GM18507 (cell line): ENCODE data around the gene PHAF1.
A peak's percentile ranks its signal among the peaks of the same experiment; 100 is the strongest.

Experiments
- DNase-seq: peaks from one replicate; pipeline ENCODE4 v3.0.0; 2011; ENCODE audit warnings: low read depth; ENCODE audit not compliant: insufficient read length; ENCODE audit errors: extremely low spot score
- FAIRE-seq: peaks from 2 replicates; lab custom pipeline; 2011; peaks lifted over from hg19 to GRCh38; lab: Jason Lieb, UNC

The PHAF1 gene

DNA sequence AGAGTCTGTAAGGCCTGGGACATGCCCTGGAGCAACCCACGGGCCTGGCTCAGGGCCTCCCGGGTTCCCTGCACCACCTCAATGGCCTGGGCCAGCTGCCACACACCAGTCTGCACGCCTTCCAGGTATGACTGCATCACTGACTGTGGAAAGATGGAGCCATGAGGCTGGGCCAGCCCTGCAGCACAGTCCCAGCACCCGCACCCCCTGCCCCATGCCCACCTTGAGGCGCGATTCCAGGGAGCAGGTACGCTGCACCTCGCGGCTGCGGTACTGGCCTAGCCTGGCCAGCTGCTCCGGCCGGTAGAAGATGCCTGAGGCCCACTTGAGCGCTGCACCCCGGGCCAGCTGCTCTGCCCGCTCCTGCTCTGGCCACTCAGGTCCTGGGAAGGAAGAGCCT lies 79.1 kb downstream of the PHAF1 start:
- FAIRE-seq = no peak
- no peak for DNase-seq

DNA sequence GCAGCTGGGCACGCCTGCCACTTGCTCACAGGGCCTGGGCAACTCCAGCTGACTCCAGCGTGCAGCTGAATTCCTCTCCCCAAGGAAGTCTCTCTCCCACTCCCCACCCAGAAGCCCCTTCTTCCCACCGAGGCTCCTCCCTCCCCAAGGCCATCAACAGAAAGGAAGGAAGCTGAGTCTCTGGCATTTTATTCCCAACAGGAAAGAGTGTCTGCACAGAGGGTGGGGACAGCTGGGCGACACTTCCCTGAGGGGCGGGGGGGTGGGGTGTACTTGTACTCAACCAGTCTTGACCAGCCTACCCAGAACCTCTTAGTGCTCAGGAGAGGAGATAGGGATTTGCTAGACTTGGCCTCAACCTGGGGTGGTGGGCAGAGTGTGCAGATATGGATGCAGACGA lies 80.3 kb downstream of the PHAF1 start, which contains the start of gene EXOC3L1:
EXOC3L1 (minus strand) TSS at position 96 of the 400 bp plus-strand sequence. CDS start 460 bp downstream, outside the sequence.
- DNase-seq = no peak
- FAIRE-seq = no peak

- FAIRE-seq (no peak), DNase-seq (no peak)
These were observed 81.0 kb downstream of the PHAF1 start for GRCh38 chr16:67190448-67191399.

- no peak for FAIRE-seq
- DNase-seq = no peak
These were observed 81.8 kb downstream of the PHAF1 start for GRCh38 chr16:67191411-67191994.

GRCh38 chr16:67191995-67192681 lies 82.4 kb downstream of the PHAF1 start, which contains the start of gene E2F4:
Gene E2F4, plus strand, starts transcription at chr16:67192155. Its CDS starts 73 bp downstream, at chr16:67192228.
- FAIRE-seq (peak; percentile 97), DNase-seq (peak; percentile 93)

DNA sequence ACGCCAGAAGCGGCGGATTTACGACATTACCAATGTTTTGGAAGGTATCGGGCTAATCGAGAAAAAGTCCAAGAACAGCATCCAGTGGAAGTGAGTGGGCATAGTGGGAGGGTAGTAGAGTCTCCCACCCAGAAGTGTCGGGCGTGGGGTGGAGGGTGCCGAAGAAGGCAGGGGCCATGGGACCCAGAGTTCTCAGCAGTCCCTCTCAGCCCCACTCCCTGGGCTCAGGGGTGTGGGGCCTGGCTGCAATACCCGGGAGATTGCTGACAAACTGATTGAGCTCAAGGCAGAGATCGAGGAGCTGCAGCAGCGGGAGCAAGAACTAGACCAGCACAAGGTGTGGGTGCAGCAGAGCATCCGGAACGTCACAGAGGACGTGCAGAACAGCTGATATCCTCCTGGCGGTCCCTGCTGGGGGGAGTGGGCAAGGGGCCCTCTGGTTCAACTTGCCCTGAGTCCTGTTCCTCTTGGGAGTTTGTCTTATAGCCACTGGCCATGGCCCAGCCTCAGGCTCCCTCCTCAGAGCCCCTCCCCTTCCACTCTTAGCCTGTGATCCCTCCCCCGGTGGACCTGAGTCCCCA lies 83.1 kb downstream of the PHAF1 start:
- DNase-seq (no peak), FAIRE-seq (no peak)

DNA sequence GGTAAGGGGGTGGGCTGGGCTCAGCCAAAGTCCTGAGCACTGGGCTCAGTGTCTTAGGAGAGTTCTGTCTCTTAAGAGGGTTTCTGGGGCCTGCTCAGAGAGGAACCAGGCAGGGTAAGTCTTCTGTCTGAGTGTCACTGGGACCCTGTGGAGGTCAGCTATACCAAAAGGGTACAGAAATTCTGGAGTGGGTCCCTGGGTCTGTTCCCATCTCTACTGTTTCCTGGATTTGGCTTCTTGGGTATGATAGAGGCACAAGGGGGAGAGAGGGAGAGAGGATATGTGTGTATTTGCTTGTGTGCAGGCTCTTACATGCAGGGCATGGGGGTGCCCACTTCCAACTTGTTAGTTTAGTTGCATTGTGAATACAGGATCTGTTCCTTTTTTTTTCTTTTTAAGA lies 83.8 kb downstream of the PHAF1 start:
- FAIRE-seq (no peak), DNase-seq (no peak)

GRCh38 chr16:67194260-67194659 lies 84.5 kb downstream of the PHAF1 start:
- DNase-seq (no peak), FAIRE-seq (no peak)

GRCh38 chr16:67195676-67196075 lies 85.9 kb downstream of the PHAF1 start:
- FAIRE-seq (no peak), DNase-seq (no peak)

GRCh38 chr16:67196881-67197280 lies 87.1 kb downstream of the PHAF1 start:
- no peak for FAIRE-seq
- DNase-seq = no peak

DNA sequence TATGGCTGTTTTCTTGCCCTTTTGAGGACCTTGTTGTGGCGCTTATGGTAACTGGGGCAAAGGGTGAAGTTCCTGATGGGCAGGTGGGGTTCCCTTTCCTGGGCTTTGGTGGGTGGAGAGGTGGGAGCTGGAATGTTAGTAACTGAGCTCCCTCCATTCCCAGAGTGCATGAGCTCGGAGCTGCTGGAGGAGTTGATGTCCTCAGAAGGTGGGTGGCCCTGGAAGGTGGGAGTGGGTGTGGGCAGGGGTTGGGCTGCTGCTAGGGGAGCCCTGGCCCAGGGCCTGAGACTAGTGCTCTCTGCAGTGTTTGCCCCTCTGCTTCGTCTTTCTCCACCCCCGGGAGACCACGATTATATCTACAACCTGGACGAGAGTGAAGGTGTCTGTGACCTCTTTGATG lies 88.0 kb downstream of the PHAF1 start:
- FAIRE-seq (no peak), DNase-seq (no peak)
